Prostate gland (tissue), 2 donors: ENCODE results near the gene DUSP14.

Experiments used
- POLR2A ChIP-seq: fragments of 450-650 bp; IDR thresholded peaks from one replicate; pipeline ENCODE4 v1.6.1; 2016; ENCODE audit warnings: antibody characterized with exemption, mild to moderate bottlenecking
- POLR2AphosphoS5 ChIP-seq: sonication (generic); formaldehyde crosslinking; IDR thresholded peaks from one replicate; pipeline ENCODE4 v1.6.1; 2017; ENCODE audit warnings: antibody characterized with exemption
- TF ChIP-seq, protein P1 (sequence below), 4 experiments: fragments of 200-600 bp in 2 of 4; fragments of 450-650 bp in 2 of 4; sonication (generic) in 2 of 4; IDR thresholded peaks; 1 replicate in 3 of 4; 2 replicates in 1 of 4; pipeline ENCODE4 v1.5.1; 2016 to 2019; ENCODE audit warnings: antibody characterized with exemption in 4 of 4, mild to moderate bottlenecking in 2 of 4, moderate library complexity in 2 of 4

DNA sequence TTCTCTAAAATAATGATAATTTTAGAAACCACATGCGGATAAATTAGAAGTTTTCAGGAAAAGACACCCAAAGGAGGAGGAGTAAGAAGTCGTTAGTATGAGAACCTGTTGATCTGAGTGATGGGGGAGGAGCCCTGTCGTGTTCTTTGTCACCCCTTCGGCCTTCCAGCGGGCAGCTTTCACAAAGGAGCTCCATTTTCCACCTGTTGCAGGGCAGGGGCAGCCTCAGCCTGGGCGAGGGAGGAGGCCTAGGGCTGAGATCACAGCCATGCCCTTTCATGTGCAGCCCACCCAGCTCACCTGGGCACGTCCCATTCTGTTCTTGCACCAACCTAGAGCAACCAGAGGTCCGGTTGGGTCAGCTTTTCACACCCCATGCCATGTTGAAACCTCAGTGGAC is 5.3 kb downstream of the DUSP14 start:
- TF ChIP-seq POLR2A = no peak
- TF ChIP-seq, protein P1, sequence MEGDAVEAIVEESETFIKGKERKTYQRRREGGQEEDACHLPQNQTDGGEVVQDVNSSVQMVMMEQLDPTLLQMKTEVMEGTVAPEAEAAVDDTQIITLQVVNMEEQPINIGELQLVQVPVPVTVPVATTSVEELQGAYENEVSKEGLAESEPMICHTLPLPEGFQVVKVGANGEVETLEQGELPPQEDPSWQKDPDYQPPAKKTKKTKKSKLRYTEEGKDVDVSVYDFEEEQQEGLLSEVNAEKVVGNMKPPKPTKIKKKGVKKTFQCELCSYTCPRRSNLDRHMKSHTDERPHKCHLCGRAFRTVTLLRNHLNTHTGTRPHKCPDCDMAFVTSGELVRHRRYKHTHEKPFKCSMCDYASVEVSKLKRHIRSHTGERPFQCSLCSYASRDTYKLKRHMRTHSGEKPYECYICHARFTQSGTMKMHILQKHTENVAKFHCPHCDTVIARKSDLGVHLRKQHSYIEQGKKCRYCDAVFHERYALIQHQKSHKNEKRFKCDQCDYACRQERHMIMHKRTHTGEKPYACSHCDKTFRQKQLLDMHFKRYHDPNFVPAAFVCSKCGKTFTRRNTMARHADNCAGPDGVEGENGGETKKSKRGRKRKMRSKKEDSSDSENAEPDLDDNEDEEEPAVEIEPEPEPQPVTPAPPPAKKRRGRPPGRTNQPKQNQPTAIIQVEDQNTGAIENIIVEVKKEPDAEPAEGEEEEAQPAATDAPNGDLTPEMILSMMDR (IDR thresholded peaks at IDR 0.05) = no peak
- no peak for TF ChIP-seq POLR2AphosphoS5
